ENCODE results near the gene PUS7.
"Not testable (repeated sequence)": the region's sequence is repeated elsewhere in the genome, so short reads cannot be mapped to it uniquely, and the experiment has no call there.

GRCh38 chr7:105437356-105437755 is 84.7 kb downstream of the PUS7 start:
- TF ChIP-seq EZH2 (IDR thresholded peaks at IDR 0.05; ENCODE audit: borderline replicate concordance, low read length); CTCF (IDR thresholded peaks at IDR 0.05; ENCODE audit: low read length): not testable (repeated sequence)
